Glutamatergic neuron (in vitro differentiated cells): ENCODE data around the gene RAMP1. TPM values are rescaled to one million over a fixed set of nuclear protein-coding genes. Genes with fewer than 3 reads are reported as not detected.

Source experiments
- DNase-seq: peaks from one replicate; pipeline ENCODE4 v3.0.0; 2022
- H3K27ac Mint-ChIP-seq: one replicate; pipeline ENCODE4 v1.8.0; 2020; ENCODE audit warnings: mild to moderate bottlenecking, mixed read lengths, inconsistent platforms; ENCODE audit not compliant: unreplicated experiment
- H3K27me3 Mint-ChIP-seq: one replicate; pipeline ENCODE4 v1.8.0; 2020; ENCODE audit warnings: mild to moderate bottlenecking, moderate library complexity, mixed read lengths, inconsistent platforms; ENCODE audit not compliant: unreplicated experiment
- H3K36me3 Mint-ChIP-seq: one replicate; pipeline ENCODE4 v1.8.0; 2020; ENCODE audit warnings: mild to moderate bottlenecking, mixed read lengths, inconsistent platforms; ENCODE audit not compliant: unreplicated experiment
- H3K4me1 Mint-ChIP-seq: one replicate; pipeline ENCODE4 v1.8.0; 2020; ENCODE audit warnings: mild to moderate bottlenecking, low read depth, mixed read lengths, inconsistent platforms; ENCODE audit not compliant: unreplicated experiment
- H3K4me3 Mint-ChIP-seq: one replicate; pipeline ENCODE4 v1.8.0; 2020; ENCODE audit warnings: mild to moderate bottlenecking, mixed read lengths, inconsistent platforms; ENCODE audit not compliant: unreplicated experiment
- H3K9me3 Mint-ChIP-seq: one replicate; pipeline ENCODE4 v1.8.0; 2020; ENCODE audit warnings: mild to moderate bottlenecking, moderate library complexity, mixed read lengths, inconsistent platforms; ENCODE audit not compliant: unreplicated experiment
- total RNA-seq: library from RNA; stranded (reverse); fragmentation: NEBNext Ultra II Directional; extraction: Animal tissue kit (Norgen Biotek cat#: 25700); gene quantifications from one replicate; pipeline ENCODE4 v1.2.1, GENCODE V29; 2021; ENCODE audit not compliant: unreplicated experiment
- TF ChIP-seq, protein P1 (sequence below): fragments of 200-600 bp; sonication (generic); IDR thresholded peaks from one replicate; pipeline ENCODE4 v1.5.0; 2021; ENCODE audit not compliant: partially characterized antibody, unreplicated experiment

RAMP1 gene
- total RNA-seq, 1 donor from 2014 or later, result 7.6 TPM

DNA sequence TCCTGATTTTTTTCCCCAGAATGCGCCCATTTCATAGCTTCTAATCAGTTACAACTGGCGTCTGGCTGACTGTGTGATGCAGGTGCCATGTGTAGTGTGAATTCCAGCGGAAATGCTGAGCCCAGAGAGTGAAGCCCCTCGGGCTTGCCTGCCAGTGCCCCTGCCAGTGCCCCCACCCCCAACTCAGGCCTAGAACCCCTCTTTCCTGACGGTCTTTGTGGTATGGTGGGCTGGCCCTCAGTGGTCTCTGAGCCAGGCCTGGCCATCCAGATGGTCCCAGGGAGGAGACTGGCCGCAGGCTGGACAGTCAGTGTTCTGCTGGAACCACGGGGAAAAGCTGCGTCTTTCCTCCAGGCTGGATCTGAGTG lies 3.1 kb downstream of the RAMP1 start:
- H3K4me3 Mint-ChIP-seq, result no peak overlapping the region
- H3K36me3 Mint-ChIP-seq, result no peaks in the 10 kb centered on the region
- no peak for DNase-seq
- no peak overlapping the region for H3K27ac Mint-ChIP-seq
- H3K27me3 Mint-ChIP-seq, result peaks cover 5% of the 10 kb centered on the region
- H3K9me3 Mint-ChIP-seq, result peaks cover 2% of the 10 kb centered on the region
- peaks cover 27% of the 10 kb centered on the region for H3K4me1 Mint-ChIP-seq
- TF ChIP-seq, protein P1, sequence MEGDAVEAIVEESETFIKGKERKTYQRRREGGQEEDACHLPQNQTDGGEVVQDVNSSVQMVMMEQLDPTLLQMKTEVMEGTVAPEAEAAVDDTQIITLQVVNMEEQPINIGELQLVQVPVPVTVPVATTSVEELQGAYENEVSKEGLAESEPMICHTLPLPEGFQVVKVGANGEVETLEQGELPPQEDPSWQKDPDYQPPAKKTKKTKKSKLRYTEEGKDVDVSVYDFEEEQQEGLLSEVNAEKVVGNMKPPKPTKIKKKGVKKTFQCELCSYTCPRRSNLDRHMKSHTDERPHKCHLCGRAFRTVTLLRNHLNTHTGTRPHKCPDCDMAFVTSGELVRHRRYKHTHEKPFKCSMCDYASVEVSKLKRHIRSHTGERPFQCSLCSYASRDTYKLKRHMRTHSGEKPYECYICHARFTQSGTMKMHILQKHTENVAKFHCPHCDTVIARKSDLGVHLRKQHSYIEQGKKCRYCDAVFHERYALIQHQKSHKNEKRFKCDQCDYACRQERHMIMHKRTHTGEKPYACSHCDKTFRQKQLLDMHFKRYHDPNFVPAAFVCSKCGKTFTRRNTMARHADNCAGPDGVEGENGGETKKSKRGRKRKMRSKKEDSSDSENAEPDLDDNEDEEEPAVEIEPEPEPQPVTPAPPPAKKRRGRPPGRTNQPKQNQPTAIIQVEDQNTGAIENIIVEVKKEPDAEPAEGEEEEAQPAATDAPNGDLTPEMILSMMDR, result no peak

DNA sequence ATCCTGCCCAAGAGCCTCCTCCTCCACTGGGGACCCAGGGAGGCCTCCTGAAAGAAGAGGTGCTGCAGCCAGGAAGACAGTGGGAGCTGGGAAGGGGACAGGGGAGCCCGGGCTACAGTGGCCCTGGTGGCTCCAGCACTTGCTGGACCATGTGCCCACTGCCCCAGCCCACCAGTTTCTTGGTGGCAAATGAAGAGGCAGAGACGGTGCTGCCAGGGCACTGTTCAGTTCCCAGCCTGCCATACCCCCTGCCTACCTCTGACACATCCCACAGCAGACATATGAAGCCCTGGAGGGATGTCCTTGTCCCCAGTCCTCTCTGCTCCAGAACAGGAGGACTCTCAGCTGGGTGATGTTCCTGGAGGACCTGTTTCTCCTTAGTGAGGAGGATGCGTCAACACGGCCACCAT lies 3.7 kb downstream of the RAMP1 start:
- Mint-ChIP-seq H3K4me1 (peaks cover 24% of the 10 kb centered on the region), H3K27ac (no peak overlapping the region), H3K27me3 (peaks cover 5% of the 10 kb centered on the region), H3K36me3 (no peaks in the 10 kb centered on the region), H3K4me3 (no peak overlapping the region), H3K9me3 (peaks cover 2% of the 10 kb centered on the region)
- TF ChIP-seq, protein P1, result no peak
- no peak for DNase-seq

DNA sequence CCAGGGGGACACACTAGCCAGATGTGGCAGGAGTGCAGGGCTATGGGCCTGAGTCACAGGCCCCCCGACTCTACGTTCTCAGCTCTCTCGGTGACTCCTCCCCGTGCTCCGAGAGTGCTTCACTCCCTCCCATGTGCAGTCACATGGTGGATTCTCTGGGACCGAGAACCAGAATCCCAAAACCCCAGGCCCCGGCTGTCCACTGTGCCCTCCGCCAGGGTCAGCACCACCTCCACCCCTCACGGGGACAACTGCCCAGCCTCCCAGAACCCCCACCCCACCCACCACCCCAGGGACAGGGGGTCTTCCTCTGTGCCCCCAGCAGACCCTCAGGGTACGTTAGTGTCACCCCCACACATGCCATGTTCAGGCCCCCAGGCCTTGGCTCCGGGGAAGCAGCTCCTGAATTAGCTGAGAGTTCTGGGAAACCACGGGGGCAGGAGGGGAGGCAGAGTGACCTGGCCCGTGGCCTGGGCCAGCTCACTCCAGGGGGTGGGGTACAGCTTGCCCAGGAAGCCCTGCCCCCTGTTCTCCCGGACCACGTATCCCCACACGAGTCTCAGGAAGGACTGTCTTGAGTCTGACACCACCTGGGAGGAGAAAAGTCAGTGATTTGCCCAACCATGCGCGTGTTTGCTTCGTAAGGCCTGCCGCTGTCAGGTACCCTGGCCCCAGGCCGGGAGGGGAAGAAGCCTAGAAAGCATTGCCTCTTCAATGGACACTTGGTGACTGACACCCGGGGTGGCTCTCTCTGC lies 4.4 kb downstream of the RAMP1 start:
- DNase-seq, result no peak
- peaks cover 2% of the 10 kb centered on the region for H3K9me3 Mint-ChIP-seq
- H3K4me3 Mint-ChIP-seq, result no peak overlapping the region
- peaks cover 7% of the 10 kb centered on the region for H3K36me3 Mint-ChIP-seq
- H3K27me3 Mint-ChIP-seq, result peaks cover 5% of the 10 kb centered on the region
- no peak overlapping the region for H3K27ac Mint-ChIP-seq
- H3K4me1 Mint-ChIP-seq, result peaks cover 16% of the 10 kb centered on the region
- TF ChIP-seq, protein P1, result no peak

DNA sequence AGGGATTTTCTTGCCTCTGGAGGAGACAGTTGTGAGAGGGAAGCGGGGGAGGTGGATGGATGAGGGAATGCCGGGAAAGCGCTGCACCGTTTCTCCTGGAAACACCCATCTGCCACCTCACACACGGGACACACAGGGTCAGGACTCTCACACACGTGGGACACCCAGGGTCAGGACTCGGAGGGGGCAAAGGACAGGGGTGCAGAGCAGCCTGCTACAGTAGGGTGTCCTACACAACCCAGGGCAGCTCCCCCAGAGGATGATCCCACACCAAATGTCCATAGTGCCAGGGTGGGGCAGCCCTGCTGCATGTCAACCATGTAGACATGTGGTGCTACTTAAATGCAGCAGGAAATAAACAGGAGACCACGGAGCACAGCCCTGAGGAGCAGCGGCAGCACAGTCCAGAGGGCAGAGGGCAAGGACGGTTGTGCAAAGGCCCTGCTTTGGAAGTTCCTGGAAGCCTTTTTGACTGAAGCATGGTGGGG lies 5.1 kb downstream of the RAMP1 start:
- peaks cover 5% of the 10 kb centered on the region for H3K27me3 Mint-ChIP-seq
- H3K27ac Mint-ChIP-seq, result no peak overlapping the region
- peaks cover 9% of the 10 kb centered on the region for H3K36me3 Mint-ChIP-seq
- no peak overlapping the region for H3K4me3 Mint-ChIP-seq
- peaks cover 4% of the 10 kb centered on the region for H3K9me3 Mint-ChIP-seq
- DNase-seq, result no peak
- TF ChIP-seq, protein P1, result no peak
- peaks cover 14% of the 10 kb centered on the region for H3K4me1 Mint-ChIP-seq

DNA sequence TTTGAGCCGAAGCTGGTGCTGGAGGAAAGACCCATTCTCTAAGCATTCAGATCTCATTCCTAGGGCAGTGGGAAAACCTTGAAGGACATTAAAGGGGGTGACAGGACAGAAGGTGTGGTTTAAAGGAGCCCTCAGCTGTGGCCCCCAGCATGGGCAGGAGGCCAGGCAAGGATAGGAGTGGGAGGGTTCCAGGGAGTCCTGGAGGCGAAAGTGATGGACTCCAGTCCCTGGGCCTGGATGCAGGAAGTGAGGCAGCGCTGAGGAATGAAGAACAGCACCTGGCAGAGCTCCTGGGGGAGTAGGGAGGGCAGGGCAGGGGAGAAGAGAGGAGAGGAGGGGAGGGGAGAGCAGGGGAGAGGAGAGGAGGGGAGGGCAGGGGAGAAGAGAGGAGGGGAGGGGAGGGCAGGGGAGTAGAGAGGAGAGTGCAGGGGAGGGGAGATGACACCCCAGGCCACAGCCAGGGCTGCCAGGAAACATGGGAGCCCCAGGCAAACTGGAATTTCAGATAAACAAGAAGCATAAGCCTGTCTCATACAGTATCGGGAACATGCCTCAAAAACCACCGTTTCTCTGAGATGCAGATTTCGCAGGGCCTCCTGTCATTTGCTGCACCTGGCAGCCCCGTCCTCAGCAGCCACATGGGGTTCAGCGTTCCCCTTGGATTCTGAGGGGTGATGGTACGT lies 5.7 kb downstream of the RAMP1 start:
- DNase-seq, result no peak
- peaks cover 5% of the 10 kb centered on the region for H3K27me3 Mint-ChIP-seq
- peaks cover 7% of the 10 kb centered on the region for H3K9me3 Mint-ChIP-seq
- TF ChIP-seq, protein P1, result no peak
- no peak overlapping the region for H3K4me3 Mint-ChIP-seq
- peaks cover 14% of the 10 kb centered on the region for H3K4me1 Mint-ChIP-seq
- peaks cover 9% of the 10 kb centered on the region for H3K36me3 Mint-ChIP-seq
- H3K27ac Mint-ChIP-seq, result no peak overlapping the region
